GM19468 (cell line): Measurements from ENCODE around the gene PPP1R3F.
"Not testable (repeated sequence)": the region's sequence is repeated elsewhere in the genome, so short reads cannot be mapped to it uniquely, and the experiment has no call there.

Source experiments
- ATAC-seq: cut with Tn5 transposase; IDR thresholded peaks from one replicate; pipeline ENCODE4 v1.9.1; 2021; ENCODE audit warnings: mild to moderate bottlenecking, moderate library complexity, moderate number of reproducible peaks; ENCODE audit not compliant: unreplicated experiment; ENCODE audit errors: extremely low read depth

PPP1R3F gene

GRCh38 chrX:49269010-49269766, 405 bp upstream of the PPP1R3F start:
- peak; percentile 84 for ATAC-seq

GRCh38 chrX:49270249-49270921, 792 bp downstream of the PPP1R3F start:
- no peak for ATAC-seq

- ATAC-seq: no peak
Measured at GRCh38 chrX:49271341-49271740, 1.7 kb downstream of the PPP1R3F start.

GRCh38 chrX:49272421-49272820, 2.8 kb downstream of the PPP1R3F start:
- no peak for ATAC-seq

- no peak for ATAC-seq
Measured at GRCh38 chrX:49273181-49273727, 3.7 kb downstream of the PPP1R3F start.

GRCh38 chrX:49276207-49276606, 6.6 kb downstream of the PPP1R3F start:
- ATAC-seq: no peak

- ATAC-seq: no peak
Measured at GRCh38 chrX:49276671-49277534, 7.3 kb downstream of the PPP1R3F start.

- no peak for ATAC-seq
Measured at GRCh38 chrX:49277535-49277830, 7.9 kb downstream of the PPP1R3F start.

GRCh38 chrX:49278081-49278480, 8.5 kb downstream of the PPP1R3F start:
- no peak for ATAC-seq

GRCh38 chrX:49282647-49283011, 13.0 kb downstream of the PPP1R3F start:
- no peak for ATAC-seq

- ATAC-seq: no peak
Measured at GRCh38 chrX:49284212-49284611, 14.6 kb downstream of the PPP1R3F start.

- no peak for ATAC-seq
Measured at GRCh38 chrX:49286136-49286535, 16.5 kb downstream of the PPP1R3F start.

GRCh38 chrX:49286581-49286980, 17.0 kb downstream of the PPP1R3F start:
- no peak for ATAC-seq

GRCh38 chrX:49287665-49288064, 18.1 kb downstream of the PPP1R3F start:
- ATAC-seq: no peak

GRCh38 chrX:49290215-49290614, 20.6 kb downstream of the PPP1R3F start:
- ATAC-seq: no peak

- ATAC-seq: no peak
Measured at GRCh38 chrX:49291615-49292337, 22.2 kb downstream of the PPP1R3F start.

GRCh38 chrX:49292400-49293362, 23.1 kb downstream of the PPP1R3F start:
- no peak for ATAC-seq

GRCh38 chrX:49299293-49299692, 29.7 kb downstream of the PPP1R3F start:
- not testable (repeated sequence) for ATAC-seq

GRCh38 chrX:49300703-49301102, 31.1 kb downstream of the PPP1R3F start:
- no peak for ATAC-seq
